Nephron (organoid): ENCODE results near the gene PVALEF.

ENCODE experiments used
- H3K27ac Mint-ChIP-seq, 3 experiments: 2 replicates each; pipeline ENCODE4 v1.8.0; 2020; ENCODE audit warnings: mixed read lengths in 3 of 3, mild to moderate bottlenecking in 2 of 3, moderate library complexity in 1 of 3
- H3K27me3 Mint-ChIP-seq: 2 replicates; pipeline ENCODE4 v1.8.0; 2021; ENCODE audit warnings: low read depth, mild to moderate bottlenecking, moderate library complexity, mixed read lengths
- H3K36me3 Mint-ChIP-seq: 2 replicates; pipeline ENCODE4 v1.8.0; 2020; ENCODE audit warnings: low read depth, mixed read lengths
- H3K4me1 Mint-ChIP-seq: 2 replicates; pipeline ENCODE4 v1.8.0; 2020; ENCODE audit warnings: mixed read lengths
- H3K4me3 Mint-ChIP-seq, 3 experiments: 2 replicates each; pipeline ENCODE4 v1.8.0; 2020; ENCODE audit warnings: mild to moderate bottlenecking in 3 of 3, mixed read lengths in 3 of 3, moderate library complexity in 2 of 3
- H3K9me3 Mint-ChIP-seq: 2 replicates; pipeline ENCODE4 v1.8.0; 2020; ENCODE audit warnings: mixed read lengths
- TF ChIP-seq, protein P1 (sequence below), 3 experiments: fragments of 200-600 bp; sonication (generic); IDR thresholded peaks; one replicate each; pipeline ENCODE4 v1.5.0; 2021; ENCODE audit warnings: antibody characterized with exemption in 3 of 3; ENCODE audit not compliant: unreplicated experiment in 3 of 3

Gene PVALEF

DNA sequence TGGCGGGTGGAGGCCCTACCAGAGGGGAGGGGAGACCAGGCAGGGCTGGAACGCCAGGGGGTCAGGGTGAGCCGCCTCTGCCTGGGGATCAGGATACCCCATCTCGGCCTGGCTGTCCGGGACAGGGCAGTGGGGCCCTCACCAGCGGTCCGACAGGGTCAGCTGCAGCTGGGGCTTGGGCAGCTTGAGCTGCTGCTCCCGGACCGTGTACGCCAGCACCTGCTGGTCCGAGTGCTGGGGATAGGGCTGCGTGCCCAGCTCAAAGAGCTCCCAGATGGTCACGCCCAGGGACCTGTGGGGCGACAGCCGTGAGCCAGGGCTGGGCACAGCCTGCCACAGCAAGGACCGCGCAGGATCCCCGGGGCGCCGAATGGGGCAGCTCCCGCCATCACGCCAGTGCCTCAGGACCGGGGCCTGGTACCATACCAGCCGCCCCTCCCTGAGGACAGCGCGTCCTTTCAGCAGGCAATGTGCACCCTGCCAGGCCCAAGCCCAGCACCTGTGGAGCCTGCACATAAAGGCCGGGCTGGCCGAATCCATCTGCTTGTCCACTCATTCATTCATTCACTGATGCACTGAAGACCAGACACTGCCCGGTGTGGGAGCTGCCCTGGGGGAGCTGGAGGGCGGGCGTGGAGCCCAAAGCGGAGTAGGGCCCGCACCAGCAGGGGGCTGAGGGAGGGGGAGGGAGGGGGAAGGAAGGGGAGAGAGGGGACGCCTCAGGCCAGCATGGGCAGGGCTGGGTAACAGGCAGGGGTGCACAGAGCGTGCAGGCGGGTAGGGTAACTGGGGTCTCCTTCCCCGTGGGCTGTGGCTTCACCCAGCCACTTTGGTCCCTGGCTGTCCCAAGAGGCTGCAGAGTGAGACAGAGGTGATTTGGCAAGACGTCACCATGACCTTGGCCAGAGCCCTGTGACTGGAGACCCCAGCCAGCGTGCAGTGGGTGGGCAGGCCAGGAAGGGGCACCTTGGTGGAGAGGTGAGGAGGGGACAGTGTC is 42.0 kb upstream of the PVALEF start:
- no peak overlapping the region for H3K27ac Mint-ChIP-seq
- no peaks in the 10 kb centered on the region for H3K36me3 Mint-ChIP-seq
- TF ChIP-seq, protein P1, sequence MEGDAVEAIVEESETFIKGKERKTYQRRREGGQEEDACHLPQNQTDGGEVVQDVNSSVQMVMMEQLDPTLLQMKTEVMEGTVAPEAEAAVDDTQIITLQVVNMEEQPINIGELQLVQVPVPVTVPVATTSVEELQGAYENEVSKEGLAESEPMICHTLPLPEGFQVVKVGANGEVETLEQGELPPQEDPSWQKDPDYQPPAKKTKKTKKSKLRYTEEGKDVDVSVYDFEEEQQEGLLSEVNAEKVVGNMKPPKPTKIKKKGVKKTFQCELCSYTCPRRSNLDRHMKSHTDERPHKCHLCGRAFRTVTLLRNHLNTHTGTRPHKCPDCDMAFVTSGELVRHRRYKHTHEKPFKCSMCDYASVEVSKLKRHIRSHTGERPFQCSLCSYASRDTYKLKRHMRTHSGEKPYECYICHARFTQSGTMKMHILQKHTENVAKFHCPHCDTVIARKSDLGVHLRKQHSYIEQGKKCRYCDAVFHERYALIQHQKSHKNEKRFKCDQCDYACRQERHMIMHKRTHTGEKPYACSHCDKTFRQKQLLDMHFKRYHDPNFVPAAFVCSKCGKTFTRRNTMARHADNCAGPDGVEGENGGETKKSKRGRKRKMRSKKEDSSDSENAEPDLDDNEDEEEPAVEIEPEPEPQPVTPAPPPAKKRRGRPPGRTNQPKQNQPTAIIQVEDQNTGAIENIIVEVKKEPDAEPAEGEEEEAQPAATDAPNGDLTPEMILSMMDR (IDR thresholded peaks at IDR 0.05; ENCODE audit: unreplicated experiment in 3 of 3), result no peak
- no peaks in the 10 kb centered on the region for H3K27me3 Mint-ChIP-seq
- H3K9me3 Mint-ChIP-seq, result no peaks in the 10 kb centered on the region
- no peaks in the 10 kb centered on the region for H3K4me1 Mint-ChIP-seq
- no peak overlapping the region for H3K4me3 Mint-ChIP-seq

DNA sequence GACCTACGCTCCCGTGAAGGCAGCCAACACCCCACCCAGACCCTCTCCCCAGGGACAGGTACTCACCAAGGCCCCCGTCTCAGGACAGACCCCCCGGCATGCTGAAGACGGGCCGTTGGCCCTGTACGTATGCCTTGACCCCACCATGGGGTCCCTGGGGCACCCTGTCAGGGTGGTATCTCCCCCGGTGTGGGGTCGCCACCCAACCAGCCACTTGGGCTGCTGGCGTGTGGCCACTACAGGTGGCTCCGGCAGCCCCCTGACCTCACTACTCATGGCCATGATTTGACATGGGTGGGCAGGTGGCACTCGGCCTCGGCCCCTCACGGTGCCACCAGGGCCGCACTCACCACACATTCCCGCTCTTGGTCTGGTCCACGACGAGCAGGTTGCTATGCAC is 40.9 kb upstream of the PVALEF start:
- H3K4me3 Mint-ChIP-seq, result no peak overlapping the region
- no peak overlapping the region for H3K27ac Mint-ChIP-seq
- no peaks in the 10 kb centered on the region for H3K27me3 Mint-ChIP-seq
- TF ChIP-seq, protein P1 (IDR thresholded peaks at IDR 0.05; ENCODE audit: unreplicated experiment in 3 of 3), result no peak
- no peaks in the 10 kb centered on the region for H3K36me3 Mint-ChIP-seq
- H3K4me1 Mint-ChIP-seq, result no peaks in the 10 kb centered on the region
- H3K9me3 Mint-ChIP-seq, result no peaks in the 10 kb centered on the region

DNA sequence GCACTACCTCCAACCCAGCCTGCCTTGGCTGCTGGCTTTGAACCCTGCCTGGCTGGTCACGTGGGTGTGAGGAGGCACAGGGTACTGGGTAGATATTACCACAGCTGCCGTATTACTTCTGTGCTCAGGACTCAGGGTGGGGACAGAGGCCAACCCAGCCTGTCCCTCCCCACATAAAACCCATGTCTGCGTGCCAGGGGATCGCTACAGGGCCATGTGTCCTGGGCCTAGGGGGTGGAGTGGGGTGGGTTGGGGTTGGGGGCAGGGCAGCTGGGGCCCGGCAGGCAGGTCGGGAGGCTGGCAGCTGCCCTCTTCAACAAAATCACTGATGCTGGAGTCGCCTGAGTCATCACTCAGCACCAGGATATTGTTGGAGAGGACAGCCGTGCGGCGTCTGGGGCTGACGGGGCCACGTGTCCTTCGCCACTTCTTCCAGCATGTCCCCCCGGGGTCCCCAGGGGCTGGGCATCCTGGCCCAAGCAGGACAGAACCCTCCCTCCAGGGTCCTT is 39.7 kb upstream of the PVALEF start:
- Mint-ChIP-seq H3K9me3 (no peaks in the 10 kb centered on the region), H3K36me3 (no peaks in the 10 kb centered on the region), H3K4me1 (no peaks in the 10 kb centered on the region), H3K4me3 (no peak overlapping the region), H3K27ac (no peak overlapping the region), H3K27me3 (no peaks in the 10 kb centered on the region)
- TF ChIP-seq, protein P1 (IDR thresholded peaks at IDR 0.05; ENCODE audit: unreplicated experiment in 3 of 3), result no peak

DNA sequence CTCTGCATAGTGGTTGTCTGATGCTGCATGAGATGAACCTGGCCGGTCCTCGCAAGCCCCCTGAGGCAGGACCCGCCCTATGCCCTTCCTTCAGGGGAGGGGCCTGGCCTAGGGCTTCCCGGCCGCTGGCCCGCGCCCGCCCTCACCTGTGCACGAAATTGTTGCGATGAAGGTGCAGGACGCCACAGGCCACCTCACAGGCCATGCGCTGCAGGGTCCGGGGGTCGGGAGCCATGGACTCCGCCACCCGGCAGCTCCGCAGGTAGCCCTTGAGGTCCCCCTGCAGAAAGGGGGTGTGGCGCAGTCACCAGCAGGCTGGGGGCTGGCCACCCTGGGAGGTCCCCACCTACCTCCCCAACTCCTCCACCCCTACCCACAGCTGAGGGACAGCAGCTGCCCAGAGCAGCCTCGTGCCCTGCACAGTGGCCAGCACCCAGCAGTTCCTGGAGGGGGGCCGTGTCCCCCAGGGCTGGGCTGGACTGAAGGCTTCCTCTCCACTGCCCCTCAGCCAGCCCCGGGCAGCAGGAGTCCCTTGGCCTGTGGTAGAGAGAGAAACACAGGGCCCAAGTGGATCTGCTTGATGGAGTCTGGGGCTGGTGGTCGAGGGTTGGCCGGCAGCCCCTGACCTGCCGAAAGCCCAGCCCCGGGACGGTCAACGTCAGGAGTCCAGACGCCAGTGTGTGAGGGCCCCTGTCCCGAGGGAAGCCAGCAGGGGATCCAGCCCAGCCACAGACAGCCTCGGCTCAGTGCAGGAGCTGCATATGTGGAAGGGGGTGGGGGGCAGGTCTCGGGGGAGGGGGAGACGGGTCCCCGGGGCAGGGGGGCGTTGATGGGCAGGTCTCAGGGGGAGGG is 38.8 kb upstream of the PVALEF start:
- no peaks in the 10 kb centered on the region for H3K9me3 Mint-ChIP-seq
- H3K36me3 Mint-ChIP-seq, result no peaks in the 10 kb centered on the region
- H3K27ac Mint-ChIP-seq, result no peak overlapping the region
- no peak overlapping the region for H3K4me3 Mint-ChIP-seq
- H3K4me1 Mint-ChIP-seq, result no peaks in the 10 kb centered on the region
- TF ChIP-seq, protein P1 (IDR thresholded peaks at IDR 0.05; ENCODE audit: unreplicated experiment in 3 of 3), result no peak
- no peaks in the 10 kb centered on the region for H3K27me3 Mint-ChIP-seq

DNA sequence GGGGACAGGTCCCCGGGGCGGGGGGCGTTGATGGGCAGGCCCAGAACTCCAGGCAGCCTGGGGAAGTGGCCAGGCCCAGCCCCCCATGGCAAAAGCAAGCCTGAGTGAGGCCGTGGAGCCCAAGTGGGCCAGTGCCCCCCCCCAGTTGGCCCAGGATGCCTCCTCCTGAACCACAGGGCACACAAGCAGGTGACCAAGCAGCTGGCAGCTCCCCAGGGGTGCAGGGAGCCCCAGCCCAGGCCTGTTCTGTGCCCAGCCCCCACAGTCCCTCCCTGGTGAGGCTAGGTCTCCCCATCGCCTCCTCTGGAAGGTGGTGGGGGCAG is 38.2 kb upstream of the PVALEF start:
- H3K27me3 Mint-ChIP-seq, result no peaks in the 10 kb centered on the region
- H3K9me3 Mint-ChIP-seq, result no peaks in the 10 kb centered on the region
- TF ChIP-seq, protein P1 (IDR thresholded peaks at IDR 0.05; ENCODE audit: unreplicated experiment in 3 of 3), result no peak
- H3K27ac Mint-ChIP-seq, result no peak overlapping the region
- no peaks in the 10 kb centered on the region for H3K4me1 Mint-ChIP-seq
- no peak overlapping the region for H3K4me3 Mint-ChIP-seq
- no peaks in the 10 kb centered on the region for H3K36me3 Mint-ChIP-seq
